HepG2 (cell line): Measurements from ENCODE around the gene NTN3. TPM values are rescaled to one million over a fixed set of nuclear protein-coding genes. Genes with fewer than 3 reads are reported as not detected.

Experiments used
- ELF3 ChIP-seq: IDR thresholded peaks from 2 replicates; pipeline ENCODE4 v1.6.1; 2016; ENCODE audit warnings: missing genetic modification reagents, missing compliant biosample characterization
- HNRNPUL1 ChIP-seq: fragments of 200-400 bp; formaldehyde crosslinking; IDR thresholded peaks from 2 replicates; pipeline ENCODE4 v1.6.1; 2017; ENCODE audit warnings: low read depth, mild to moderate bottlenecking, low read length, moderate library complexity
- MTA1 ChIP-seq: sonication (generic); formaldehyde crosslinking; IDR thresholded peaks from 2 replicates; pipeline ENCODE4 v1.4.0; 2020; ENCODE audit warnings: missing genetic modification reagents, mild to moderate bottlenecking, borderline replicate concordance
- MYC ChIP-seq: sonication (generic); formaldehyde crosslinking; IDR thresholded peaks from 2 replicates; pipeline ENCODE4 v1.9.0; 2021; ENCODE audit warnings: missing genetic modification reagents, borderline replicate concordance
- NR3C1 ChIP-seq: sonication (generic); formaldehyde crosslinking; IDR thresholded peaks from 2 replicates; pipeline ENCODE4 v1.4.0; 2020; ENCODE audit warnings: missing genetic modification reagents
- RBM39 ChIP-seq: fragments of 200-400 bp; formaldehyde crosslinking; IDR thresholded peaks from one replicate; pipeline ENCODE4 v1.6.1; 2018; ENCODE audit warnings: antibody characterized with exemption, mild to moderate bottlenecking, low read depth, low read length; ENCODE audit not compliant: poor library complexity, severe bottlenecking
- SIX1 ChIP-seq: sonication (generic); formaldehyde crosslinking; IDR thresholded peaks from 2 replicates; pipeline ENCODE4 v1.4.0; 2020; ENCODE audit warnings: missing genetic modification reagents, borderline replicate concordance
- ZKSCAN1 ChIP-seq: fragments of 150-350 bp; IDR thresholded peaks from 2 replicates; pipeline ENCODE4 v1.6.1; 2014; ENCODE audit warnings: low read length
- ZNF276 ChIP-seq: sonication (generic); formaldehyde crosslinking; IDR thresholded peaks from 2 replicates; pipeline ENCODE4 v1.4.0; 2020; ENCODE audit warnings: mild to moderate bottlenecking, low read depth, missing genetic modification reagents
- ZNF383 ChIP-seq: sonication (generic); formaldehyde crosslinking; IDR thresholded peaks from 2 replicates; pipeline ENCODE4 v1.4.0; 2020; ENCODE audit warnings: missing genetic modification reagents, mild to moderate bottlenecking, borderline replicate concordance
- ZNF766 ChIP-seq: sonication (generic); formaldehyde crosslinking; IDR thresholded peaks from 2 replicates; pipeline ENCODE4 v1.5.0; 2020; ENCODE audit warnings: missing genetic modification reagents, borderline replicate concordance
- polyA plus RNA-seq, 8 experiments: library from polyadenylated mRNA; depleted of rRNA in 3 of 8; stranded (reverse) in 7 of 8; unstranded in 1 of 8; fragments of >200 nt; fragmentation: Illumina TruSeq in 4 of 8; extraction: Trizol in 4 of 8; gene quantifications; 2 replicates each; pipeline versions ENCODE4 v1.2.1 to v1.2.3, GENCODE V29; 2011 to 2016; ENCODE audit warnings: low read depth in 4 of 8, missing spikeins in 1 of 8, mixed read lengths in 1 of 8; ENCODE audit not compliant: insufficient read depth in 1 of 8
- total RNA-seq, 5 experiments: library from RNA; depleted of rRNA; stranded (reverse); fragments of >200 nt; fragmentation: Illumina TruSeq; extraction: Trizol; gene quantifications; 2 replicates each; pipeline ENCODE4 v1.2.3, GENCODE V29; 2016; ENCODE audit warnings: low read depth in 1 of 5
- TF ChIP-seq, protein P1 (sequence below): sonication (generic); formaldehyde crosslinking; IDR thresholded peaks from 2 replicates; pipeline ENCODE4 v1.5.0; 2020; ENCODE audit warnings: mild to moderate bottlenecking, missing genetic modification reagents, borderline replicate concordance
- TF ChIP-seq, protein P2 (sequence below): sonication (generic); formaldehyde crosslinking; IDR thresholded peaks from 2 replicates; pipeline ENCODE4 v1.4.0; 2020; ENCODE audit warnings: missing genetic modification reagents, borderline replicate concordance
- TF ChIP-seq, protein P3 (sequence below): sonication (generic); formaldehyde crosslinking; IDR thresholded peaks from 2 replicates; pipeline ENCODE4 v1.5.0; 2020; ENCODE audit warnings: mild to moderate bottlenecking, missing genetic modification reagents, borderline replicate concordance

The NTN3 gene
- total and polyA plus RNA-seq, 2 of the 13 experiments (the other 11 are each of a cell fraction or from before 2014, with no cell fraction given), result 0.09 to 0.20 TPM

GRCh38 chr16:2484898-2485508 lies 13.9 kb downstream of the NTN3 start (continued):
- TF ChIP-seq, protein P1, sequence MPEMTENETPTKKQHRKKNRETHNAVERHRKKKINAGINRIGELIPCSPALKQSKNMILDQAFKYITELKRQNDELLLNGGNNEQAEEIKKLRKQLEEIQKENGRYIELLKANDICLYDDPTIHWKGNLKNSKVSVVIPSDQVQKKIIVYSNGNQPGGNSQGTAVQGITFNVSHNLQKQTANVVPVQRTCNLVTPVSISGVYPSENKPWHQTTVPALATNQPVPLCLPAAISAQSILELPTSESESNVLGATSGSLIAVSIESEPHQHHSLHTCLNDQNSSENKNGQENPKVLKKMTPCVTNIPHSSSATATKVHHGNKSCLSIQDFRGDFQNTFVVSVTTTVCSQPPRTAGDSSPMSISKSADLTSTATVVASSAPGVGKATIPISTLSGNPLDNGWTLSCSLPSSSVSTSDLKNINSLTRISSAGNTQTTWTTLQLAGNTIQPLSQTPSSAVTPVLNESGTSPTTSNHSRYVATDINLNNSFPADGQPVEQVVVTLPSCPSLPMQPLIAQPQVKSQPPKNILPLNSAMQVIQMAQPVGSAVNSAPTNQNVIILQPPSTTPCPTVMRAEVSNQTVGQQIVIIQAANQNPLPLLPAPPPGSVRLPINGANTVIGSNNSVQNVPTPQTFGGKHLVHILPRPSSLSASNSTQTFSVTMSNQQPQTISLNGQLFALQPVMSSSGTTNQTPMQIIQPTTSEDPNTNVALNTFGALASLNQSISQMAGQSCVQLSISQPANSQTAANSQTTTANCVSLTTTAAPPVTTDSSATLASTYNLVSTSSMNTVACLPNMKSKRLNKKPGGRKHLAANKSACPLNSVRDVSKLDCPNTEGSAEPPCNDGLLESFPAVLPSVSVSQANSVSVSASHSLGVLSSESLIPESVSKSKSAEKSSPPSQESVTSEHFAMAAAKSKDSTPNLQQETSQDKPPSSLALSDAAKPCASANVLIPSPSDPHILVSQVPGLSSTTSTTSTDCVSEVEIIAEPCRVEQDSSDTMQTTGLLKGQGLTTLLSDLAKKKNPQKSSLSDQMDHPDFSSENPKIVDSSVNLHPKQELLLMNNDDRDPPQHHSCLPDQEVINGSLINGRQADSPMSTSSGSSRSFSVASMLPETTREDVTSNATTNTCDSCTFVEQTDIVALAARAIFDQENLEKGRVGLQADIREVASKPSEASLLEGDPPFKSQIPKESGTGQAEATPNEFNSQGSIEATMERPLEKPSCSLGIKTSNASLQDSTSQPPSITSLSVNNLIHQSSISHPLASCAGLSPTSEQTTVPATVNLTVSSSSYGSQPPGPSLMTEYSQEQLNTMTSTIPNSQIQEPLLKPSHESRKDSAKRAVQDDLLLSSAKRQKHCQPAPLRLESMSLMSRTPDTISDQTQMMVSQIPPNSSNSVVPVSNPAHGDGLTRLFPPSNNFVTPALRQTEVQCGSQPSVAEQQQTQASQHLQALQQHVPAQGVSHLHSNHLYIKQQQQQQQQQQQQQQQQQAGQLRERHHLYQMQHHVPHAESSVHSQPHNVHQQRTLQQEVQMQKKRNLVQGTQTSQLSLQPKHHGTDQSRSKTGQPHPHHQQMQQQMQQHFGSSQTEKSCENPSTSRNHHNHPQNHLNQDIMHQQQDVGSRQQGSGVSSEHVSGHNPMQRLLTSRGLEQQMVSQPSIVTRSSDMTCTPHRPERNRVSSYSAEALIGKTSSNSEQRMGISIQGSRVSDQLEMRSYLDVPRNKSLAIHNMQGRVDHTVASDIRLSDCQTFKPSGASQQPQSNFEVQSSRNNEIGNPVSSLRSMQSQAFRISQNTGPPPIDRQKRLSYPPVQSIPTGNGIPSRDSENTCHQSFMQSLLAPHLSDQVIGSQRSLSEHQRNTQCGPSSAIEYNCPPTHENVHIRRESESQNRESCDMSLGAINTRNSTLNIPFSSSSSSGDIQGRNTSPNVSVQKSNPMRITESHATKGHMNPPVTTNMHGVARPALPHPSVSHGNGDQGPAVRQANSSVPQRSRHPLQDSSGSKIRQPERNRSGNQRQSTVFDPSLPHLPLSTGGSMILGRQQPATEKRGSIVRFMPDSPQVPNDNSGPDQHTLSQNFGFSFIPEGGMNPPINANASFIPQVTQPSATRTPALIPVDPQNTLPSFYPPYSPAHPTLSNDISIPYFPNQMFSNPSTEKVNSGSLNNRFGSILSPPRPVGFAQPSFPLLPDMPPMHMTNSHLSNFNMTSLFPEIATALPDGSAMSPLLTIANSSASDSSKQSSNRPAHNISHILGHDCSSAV (CRISPR knock-in tag), result no peak
- peak; percentile 71; the same call in 1 of the 2 replicates for TF ChIP-seq SIX1 (CRISPR knock-in tag)
- TF ChIP-seq MYC (CRISPR knock-in tag), result peak; percentile 35; the same call in 1 of the 2 replicates
- no peak for TF ChIP-seq RBM39
- TF ChIP-seq, protein P2, sequence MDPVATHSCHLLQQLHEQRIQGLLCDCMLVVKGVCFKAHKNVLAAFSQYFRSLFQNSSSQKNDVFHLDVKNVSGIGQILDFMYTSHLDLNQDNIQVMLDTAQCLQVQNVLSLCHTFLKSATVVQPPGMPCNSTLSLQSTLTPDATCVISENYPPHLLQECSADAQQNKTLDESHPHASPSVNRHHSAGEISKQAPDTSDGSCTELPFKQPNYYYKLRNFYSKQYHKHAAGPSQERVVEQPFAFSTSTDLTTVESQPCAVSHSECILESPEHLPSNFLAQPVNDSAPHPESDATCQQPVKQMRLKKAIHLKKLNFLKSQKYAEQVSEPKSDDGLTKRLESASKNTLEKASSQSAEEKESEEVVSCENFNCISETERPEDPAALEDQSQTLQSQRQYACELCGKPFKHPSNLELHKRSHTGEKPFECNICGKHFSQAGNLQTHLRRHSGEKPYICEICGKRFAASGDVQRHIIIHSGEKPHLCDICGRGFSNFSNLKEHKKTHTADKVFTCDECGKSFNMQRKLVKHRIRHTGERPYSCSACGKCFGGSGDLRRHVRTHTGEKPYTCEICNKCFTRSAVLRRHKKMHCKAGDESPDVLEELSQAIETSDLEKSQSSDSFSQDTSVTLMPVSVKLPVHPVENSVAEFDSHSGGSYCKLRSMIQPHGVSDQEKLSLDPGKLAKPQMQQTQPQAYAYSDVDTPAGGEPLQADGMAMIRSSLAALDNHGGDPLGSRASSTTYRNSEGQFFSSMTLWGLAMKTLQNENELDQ (CRISPR knock-in tag), result no peak
- TF ChIP-seq ZNF276, result no peak
- TF ChIP-seq, protein P3, sequence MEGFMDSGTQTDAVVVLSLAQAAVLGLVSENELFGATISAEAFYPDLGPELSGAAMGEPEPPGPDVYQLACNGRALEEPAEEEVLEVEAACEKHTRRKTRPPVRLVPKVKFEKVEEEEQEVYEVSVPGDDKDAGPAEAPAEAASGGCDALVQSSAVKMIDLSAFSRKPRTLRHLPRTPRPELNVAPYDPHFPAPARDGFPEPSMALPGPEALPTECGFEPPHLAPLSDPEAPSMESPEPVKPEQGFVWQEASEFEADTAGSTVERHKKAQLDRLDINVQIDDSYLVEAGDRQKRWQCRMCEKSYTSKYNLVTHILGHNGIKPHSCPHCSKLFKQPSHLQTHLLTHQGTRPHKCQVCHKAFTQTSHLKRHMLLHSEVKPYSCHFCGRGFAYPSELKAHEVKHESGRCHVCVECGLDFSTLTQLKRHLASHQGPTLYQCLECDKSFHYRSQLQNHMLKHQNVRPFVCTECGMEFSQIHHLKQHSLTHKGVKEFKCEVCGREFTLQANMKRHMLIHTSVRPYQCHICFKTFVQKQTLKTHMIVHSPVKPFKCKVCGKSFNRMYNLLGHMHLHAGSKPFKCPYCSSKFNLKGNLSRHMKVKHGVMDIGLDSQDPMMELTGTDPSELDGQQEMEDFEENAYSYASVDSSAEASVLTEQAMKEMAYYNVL (CRISPR knock-in tag), result peak; percentile 89; the same call in 1 of the 2 replicates
- TF ChIP-seq HNRNPUL1, result no peak
- TF ChIP-seq NR3C1 (CRISPR knock-in tag), result no peak
- peak; percentile 98 for TF ChIP-seq ELF3 (CRISPR knock-in tag)
- TF ChIP-seq ZNF766 (CRISPR knock-in tag), result peak; percentile 68; the same call in 1 of the 2 replicates
- TF ChIP-seq ZKSCAN1, result no peak
- no peak for TF ChIP-seq MTA1
- no peak for TF ChIP-seq ZNF383 (CRISPR knock-in tag)
